Measurements from ENCODE around the gene NACA2. TPM values are rescaled to one million over a fixed set of nuclear protein-coding genes. Genes with fewer than 3 reads are reported as not detected.

NACA2 gene
- total and polyA plus RNA-seq, 2 experiments from 2014 or later: not detected

- Histone ChIP-seq H3K9me3 (ENCODE audit: low read depth) (no peaks in the 10 kb centered on the region), H3K4me1 (ENCODE audit: low read depth) (no peaks in the 10 kb centered on the region), H3K27me3 (no peaks in the 10 kb centered on the region), H3K4me3 (no peak overlapping the region), H3K36me3 (no peaks in the 10 kb centered on the region), H3K27ac (no peak overlapping the region)
- TF ChIP-seq CTCF (IDR thresholded peaks at IDR 0.05; ENCODE audit: low read depth, low read length): no peak
- DNase-seq (ENCODE audit: low read depth in 1 of 2, low spot score in 1 of 2): no peak
These were observed 26.3 kb upstream of the NACA2 start for GRCh38 chr17:61617330-61617729.

GRCh38 chr17:61616783-61617182, 25.8 kb upstream of the NACA2 start:
- Histone ChIP-seq H3K27ac (no peak overlapping the region), H3K36me3 (no peaks in the 10 kb centered on the region), H3K27me3 (no peaks in the 10 kb centered on the region), H3K4me1 (ENCODE audit: low read depth) (no peaks in the 10 kb centered on the region), H3K4me3 (no peak overlapping the region), H3K9me3 (ENCODE audit: low read depth) (no peaks in the 10 kb centered on the region)
- no peak for TF ChIP-seq CTCF (IDR thresholded peaks at IDR 0.05; ENCODE audit: low read depth, low read length)
- no peak for DNase-seq (ENCODE audit: low read depth in 1 of 2, low spot score in 1 of 2)

GRCh38 chr17:61614219-61614618, 23.2 kb upstream of the NACA2 start:
- DNase-seq (ENCODE audit: low read depth in 1 of 2, low spot score in 1 of 2): no peak
- H3K9me3 ChIP-seq (ENCODE audit: low read depth): no peaks in the 10 kb centered on the region
- TF ChIP-seq CTCF (IDR thresholded peaks at IDR 0.05; ENCODE audit: low read depth, low read length): no peak
- no peaks in the 10 kb centered on the region for H3K4me1 ChIP-seq (ENCODE audit: low read depth)
- H3K4me3 ChIP-seq: no peak overlapping the region
- no peaks in the 10 kb centered on the region for H3K27me3 ChIP-seq
- no peak overlapping the region for H3K27ac ChIP-seq
- H3K36me3 ChIP-seq: no peaks in the 10 kb centered on the region

- TF ChIP-seq CTCF (IDR thresholded peaks at IDR 0.05; ENCODE audit: low read depth, low read length): no peak
- H3K4me3 ChIP-seq: no peak overlapping the region
These were observed 20.3 kb upstream of the NACA2 start for GRCh38 chr17:61611323-61611722.

GRCh38 chr17:61605692-61606091, 14.7 kb upstream of the NACA2 start:
- Histone ChIP-seq H3K27me3 (no peaks in the 10 kb centered on the region), H3K27ac (no peak overlapping the region), H3K9me3 (ENCODE audit: low read depth) (no peaks in the 10 kb centered on the region), H3K4me3 (no peak overlapping the region), H3K4me1 (ENCODE audit: low read depth) (no peaks in the 10 kb centered on the region), H3K36me3 (no peaks in the 10 kb centered on the region)
- DNase-seq (ENCODE audit: low read depth in 1 of 2, low spot score in 1 of 2): no peak
- TF ChIP-seq CTCF (IDR thresholded peaks at IDR 0.05; ENCODE audit: low read depth, low read length): no peak

More at GRCh38 chr17:61611323-61611722, 20.3 kb upstream of the NACA2 start:
- H3K4me1 ChIP-seq (ENCODE audit: low read depth): no peaks in the 10 kb centered on the region
- no peak for DNase-seq (ENCODE audit: low read depth in 1 of 2, low spot score in 1 of 2)
- no peak overlapping the region for H3K27ac ChIP-seq
- H3K27me3 ChIP-seq: no peaks in the 10 kb centered on the region
- no peaks in the 10 kb centered on the region for H3K9me3 ChIP-seq (ENCODE audit: low read depth)
- H3K36me3 ChIP-seq: no peaks in the 10 kb centered on the region

- H3K9me3 ChIP-seq (ENCODE audit: low read depth): no peaks in the 10 kb centered on the region
- H3K36me3 ChIP-seq: no peaks in the 10 kb centered on the region
- DNase-seq (ENCODE audit: low read depth in 1 of 2, low spot score in 1 of 2): no peak
- H3K4me1 ChIP-seq (ENCODE audit: low read depth): no peaks in the 10 kb centered on the region
- no peak overlapping the region for H3K27ac ChIP-seq
- no peaks in the 10 kb centered on the region for H3K27me3 ChIP-seq
- no peak overlapping the region for H3K4me3 ChIP-seq
- no peak for TF ChIP-seq CTCF (IDR thresholded peaks at IDR 0.05; ENCODE audit: low read depth, low read length)
These were observed 10.3 kb upstream of the NACA2 start for GRCh38 chr17:61601297-61601696.

Data from cardiac muscle cell (in vitro differentiated cells and primary cell).